HL-60/S4 treated with retinoic acid at 250 ng/mL for 4 days and 3 days (cell line): ENCODE measurements around the gene WDR55.
"Not testable (repeated sequence)": the region's sequence is repeated elsewhere in the genome, so short reads cannot be mapped to it uniquely, and the experiment has no call there.

Experiments
- in situ Hi-C: fragments of 300-500 bp; cut with MboI; formaldehyde crosslinking; loops from 2 replicates; pipeline ENCODE4 v1.7.0; 2022; ENCODE audit warnings: low sequenced_read_pairs

The WDR55 gene, protein sequence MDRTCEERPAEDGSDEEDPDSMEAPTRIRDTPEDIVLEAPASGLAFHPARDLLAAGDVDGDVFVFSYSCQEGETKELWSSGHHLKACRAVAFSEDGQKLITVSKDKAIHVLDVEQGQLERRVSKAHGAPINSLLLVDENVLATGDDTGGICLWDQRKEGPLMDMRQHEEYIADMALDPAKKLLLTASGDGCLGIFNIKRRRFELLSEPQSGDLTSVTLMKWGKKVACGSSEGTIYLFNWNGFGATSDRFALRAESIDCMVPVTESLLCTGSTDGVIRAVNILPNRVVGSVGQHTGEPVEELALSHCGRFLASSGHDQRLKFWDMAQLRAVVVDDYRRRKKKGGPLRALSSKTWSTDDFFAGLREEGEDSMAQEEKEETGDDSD

DNA sequence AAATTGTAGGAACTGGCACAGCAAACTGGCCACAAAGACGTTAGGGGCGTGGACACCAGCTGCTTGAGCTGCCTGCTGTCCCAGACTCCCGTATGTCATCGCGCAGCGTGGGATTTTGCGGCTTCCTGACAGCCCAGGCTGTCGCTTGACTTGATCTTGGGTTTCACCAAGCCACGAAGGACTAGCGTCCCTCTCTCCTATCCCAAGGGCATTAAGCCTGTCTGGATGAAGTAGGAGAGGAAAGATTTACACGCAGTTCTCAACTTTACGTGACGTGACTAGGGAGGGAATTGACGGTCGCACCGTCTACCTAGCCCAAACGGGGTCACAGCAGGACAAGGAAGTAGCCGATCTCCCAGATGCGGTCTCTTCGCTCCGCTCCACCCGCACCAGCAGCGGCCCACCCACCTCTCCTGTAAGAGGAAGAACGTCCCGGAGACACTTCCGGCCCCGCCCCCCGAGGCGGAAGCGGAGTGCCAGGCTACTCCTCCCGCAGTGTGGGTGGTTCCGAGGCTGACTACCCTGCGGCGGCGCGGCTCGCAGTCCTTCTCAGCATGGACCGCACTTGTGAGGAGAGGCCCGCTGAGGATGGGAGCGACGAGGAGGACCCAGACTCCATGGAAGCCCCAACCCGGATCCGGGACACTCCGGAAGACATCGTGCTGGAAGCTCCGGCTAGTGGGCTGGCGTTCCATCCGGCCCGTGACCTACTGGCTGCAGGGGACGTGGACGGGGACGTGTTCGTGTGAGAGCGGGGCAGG is at the start of gene WDR55:
TSS of gene WDR55 (plus strand) at position 546 of the 761 bp plus-strand sequence. CDS start at position 555, 9 bp downstream.
- in situ Hi-C loops, result no loop called here

DNA sequence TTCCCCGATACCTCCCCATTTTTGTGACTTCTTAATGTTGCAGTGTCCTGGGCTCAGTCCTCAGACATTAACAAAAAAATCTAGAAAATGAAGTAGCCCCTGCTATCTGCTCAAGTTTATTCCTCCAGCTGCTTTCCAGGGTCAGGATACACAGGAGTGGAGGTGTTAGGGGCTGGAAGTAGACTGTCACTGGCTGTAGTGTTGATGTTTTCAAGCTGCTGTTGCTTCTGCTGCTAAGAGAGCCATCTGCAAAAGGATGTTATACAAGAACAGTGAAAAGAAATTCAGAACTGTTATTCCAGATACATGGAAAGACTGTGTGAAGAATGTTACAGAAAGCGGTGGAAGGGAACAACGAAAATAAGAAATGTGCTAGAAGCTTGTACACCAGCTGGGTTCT is 42.4 kb upstream of the WDR55 start:
- in situ Hi-C loops, result no loop called here

DNA sequence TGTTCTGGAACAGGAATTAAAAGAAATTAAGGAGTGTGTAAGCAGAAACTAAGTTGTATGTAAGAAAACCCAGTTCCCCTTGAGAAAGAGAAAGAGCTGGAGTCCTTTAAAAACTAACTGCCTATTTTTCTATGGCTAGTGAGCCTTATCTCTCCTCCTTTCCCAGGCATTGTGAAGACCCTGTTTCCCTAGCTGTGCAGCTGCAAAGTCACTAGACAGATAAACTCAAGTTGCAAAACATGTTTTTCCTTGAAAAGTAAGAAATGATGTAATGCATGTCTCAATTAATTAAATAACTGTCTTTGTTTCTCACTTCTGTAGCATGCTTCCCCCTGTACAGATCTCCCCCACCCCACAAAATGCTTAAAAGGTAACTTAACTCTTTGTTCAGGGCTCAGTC is 41.6 kb upstream of the WDR55 start:
- in situ Hi-C loops, result not testable (repeated sequence)

DNA sequence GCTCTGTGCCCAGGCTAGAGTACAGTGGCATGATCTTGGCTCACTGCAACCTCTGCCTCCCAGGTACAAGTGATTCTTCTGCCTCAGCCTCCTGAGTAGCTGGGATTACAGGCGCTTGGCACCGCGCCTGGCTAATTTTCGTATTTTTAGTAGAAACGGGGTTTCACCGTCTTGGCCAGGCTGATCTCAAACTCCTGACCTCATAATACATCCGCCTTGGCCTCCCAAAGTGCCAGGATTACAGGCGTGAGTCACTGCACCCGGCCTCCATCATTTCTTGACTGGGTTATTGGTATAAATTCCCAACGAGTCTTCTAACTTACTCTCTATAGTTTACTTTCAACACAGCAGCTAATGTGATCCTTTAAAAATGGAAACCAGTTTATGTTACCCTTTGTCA is 39.8 kb upstream of the WDR55 start:
- in situ Hi-C loops, result not testable (repeated sequence)

DNA sequence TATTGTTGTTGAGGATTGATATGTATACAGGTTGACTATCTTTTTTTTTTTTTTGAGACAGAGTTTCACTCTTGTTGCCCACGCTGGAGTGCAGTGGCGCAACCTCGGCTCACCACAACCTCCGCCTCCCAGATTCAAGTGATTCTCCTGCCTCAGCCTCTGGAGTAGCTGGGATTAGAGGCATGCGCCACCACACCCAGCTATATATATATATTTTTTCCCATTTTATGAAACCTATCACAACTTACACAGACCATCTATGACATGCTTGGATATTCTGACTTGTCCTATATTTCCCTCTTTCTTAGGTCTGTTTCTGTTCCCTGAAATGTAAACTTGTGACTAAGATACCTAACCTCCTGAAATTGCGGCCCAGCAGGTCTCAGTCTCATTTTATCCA is 36.7 kb upstream of the WDR55 start:
- in situ Hi-C loops, result no loop called here

DNA sequence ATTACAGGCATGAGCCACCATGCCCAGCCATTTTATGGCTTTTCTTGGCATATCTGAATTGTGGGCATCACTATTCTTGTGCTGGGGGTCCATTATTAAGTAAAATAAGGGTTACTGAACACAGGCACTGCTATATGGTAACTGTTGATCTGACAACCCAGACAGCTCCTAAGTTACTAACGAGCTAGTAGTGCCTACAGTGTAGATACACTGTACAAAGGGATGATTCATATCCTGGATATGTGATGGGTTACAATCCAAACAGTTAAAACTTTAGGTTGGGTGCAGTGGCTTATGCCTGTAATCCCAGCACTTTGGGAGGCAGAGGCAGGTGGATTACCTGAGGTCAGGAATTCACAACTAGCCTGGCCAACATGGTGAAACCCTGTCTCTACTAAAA is 36.0 kb upstream of the WDR55 start:
- in situ Hi-C loops, result no loop called here

DNA sequence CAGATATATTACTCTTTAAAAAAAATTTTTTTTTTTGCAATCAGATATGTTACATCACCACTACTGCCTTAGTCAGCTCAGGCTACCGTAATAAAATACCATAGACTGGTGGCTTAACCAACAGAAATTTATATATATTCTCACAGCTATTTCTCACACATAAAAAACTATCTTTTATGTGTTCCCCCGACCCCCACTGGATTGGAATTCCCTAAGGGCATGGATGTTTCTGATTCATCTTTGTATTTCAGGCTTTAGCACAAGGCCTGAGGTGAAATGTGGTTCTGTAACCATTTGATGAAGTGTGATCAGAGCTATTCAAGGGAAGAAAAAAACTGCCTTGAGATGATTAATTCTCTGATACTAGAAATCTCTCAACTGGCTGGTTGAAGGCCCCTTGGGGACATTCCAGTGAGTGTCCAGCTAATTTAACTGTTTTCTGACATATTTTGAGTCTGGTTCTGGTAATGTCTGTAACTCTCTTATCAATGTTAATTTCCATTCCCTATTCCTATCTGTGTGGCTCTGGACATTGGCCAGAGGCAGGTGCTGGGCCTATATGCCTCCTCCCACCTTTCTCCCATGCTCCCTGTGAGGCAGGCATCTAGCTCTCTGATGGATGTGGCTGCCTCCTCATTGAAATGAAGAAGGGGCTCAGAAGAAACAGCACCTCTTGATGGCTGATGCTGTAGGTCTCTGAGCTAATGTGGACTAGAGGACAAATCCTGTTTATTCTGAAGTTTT is 34.2 kb upstream of the WDR55 start:
- in situ Hi-C loops, result no loop called here

DNA sequence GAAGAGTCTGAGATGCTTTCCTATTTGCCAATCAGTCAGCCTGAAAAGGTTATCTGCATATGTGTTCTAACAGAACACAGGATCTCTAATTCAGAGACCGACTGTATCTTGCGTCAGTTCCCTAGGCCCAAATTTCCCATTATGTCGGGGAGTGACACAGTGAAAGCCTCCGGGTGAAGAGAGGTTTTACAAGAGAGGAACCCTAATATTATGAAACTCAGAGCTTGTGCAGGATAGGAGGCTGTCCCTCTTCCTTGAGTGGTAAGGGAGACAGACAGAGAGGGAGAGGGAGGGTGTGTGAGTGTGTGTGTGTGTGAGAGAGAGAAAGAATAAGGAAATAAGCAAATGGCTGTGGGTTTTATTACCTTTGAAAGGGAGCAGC is 33.7 kb upstream of the WDR55 start:
- in situ Hi-C loops, result no loop called here

DNA sequence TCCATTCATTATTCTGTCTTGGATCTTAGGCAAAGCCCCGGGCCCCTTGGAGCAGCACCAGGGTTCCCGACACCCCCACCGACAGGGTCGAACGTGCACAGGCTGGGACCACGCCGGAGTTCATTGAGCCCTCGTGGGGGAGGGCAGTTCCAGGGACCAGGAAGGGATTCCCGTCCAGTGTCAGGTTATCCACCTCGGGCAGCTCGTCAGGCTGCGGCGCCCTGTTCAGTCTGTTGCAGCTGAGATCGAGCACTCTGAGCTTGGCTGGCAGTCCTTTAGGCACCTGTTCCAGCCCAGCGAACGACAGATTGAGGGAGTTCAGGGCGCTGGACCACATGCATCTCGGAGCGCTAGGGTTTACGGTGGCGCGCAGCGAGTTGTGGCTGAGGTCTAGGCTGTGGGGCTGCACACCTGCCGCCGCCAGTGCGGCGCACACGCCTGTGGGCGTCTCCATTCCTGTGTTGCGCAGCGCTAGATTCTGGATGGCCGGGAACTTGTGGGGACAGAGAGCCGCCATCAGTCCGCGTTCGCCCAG is 32.8 kb upstream of the WDR55 start:
- in situ Hi-C loops, result no loop called here

DNA sequence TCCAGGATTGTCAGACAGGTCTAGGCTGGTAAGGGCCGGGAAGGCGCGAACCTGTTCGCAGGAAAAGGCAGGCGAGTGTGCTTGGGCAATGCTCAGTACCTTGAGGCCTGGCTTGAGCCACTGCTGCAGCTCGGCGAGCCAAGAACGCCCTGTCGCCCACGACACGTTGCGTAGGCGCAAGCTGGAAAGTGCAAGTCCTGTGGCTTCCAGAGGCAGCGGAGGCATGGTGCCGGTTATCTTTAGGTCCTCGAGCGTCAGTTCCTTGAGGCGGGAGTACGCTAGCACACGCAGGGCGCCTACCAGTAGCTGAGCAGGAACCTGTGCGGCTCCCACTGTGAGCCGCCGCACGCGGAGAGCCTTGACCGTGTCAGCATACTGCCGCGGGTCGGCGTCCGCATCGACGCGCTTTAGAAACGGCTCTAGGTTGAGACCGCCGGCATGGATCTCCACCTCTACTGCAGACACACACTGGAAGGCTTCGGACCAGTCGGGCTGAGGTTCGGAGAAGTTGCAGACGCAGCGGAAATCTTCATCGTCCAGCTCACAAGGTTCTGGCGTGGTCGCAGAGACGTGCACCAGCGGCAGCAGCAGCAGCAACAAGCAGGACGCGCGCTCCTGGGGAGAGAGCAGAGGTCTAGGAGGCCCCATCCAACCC is 32.2 kb upstream of the WDR55 start:
- in situ Hi-C loops, result no loop called here

DNA sequence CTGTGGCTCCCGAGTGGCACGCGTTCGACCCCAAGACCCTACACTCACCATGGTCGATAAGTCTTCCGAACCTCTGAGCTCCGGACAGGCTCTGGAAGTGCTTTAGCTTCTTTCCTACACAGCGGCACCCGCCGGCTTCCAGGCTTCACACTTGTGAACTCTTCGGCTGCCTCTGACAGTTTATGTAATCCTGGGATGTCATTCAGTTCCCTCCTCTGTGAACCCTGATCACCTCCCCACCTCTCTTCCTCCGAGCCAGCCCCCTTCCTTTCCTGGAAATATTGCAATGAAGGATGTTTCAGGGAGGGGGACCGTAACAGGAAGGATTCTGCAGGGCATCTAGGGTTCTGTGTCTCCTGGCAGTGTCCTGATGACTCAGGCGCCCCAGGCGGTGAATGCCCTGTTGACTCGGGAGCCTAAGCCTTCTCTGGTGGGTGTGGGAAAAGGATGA is 31.7 kb upstream of the WDR55 start, which contains the start of gene CD14:
TSS of gene CD14 (minus strand) at position 155 of the 451 bp plus-strand sequence. CDS start at position 51, 104 bp downstream.
- in situ Hi-C loops, result no loop called here

DNA sequence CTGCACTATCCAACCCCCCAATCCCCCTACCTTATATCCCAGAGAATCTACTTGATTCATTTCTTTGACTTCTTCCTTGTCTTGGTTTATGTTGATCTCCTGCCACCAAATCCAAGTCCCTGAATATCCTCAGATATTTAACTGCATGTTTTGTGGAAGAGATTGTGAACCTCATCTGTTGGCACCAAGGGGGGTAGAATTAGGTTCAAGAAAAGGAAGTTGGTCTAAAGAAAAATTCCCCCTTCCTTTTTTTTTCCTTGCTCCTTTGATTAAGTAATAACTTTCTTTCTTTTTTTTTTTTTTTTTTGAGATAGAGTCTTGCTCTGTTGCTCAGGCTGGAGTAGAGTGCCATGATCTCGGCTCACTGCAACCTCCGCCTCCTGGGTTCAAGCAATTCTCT is 31.2 kb upstream of the WDR55 start:
- in situ Hi-C loops, result no loop called here

DNA sequence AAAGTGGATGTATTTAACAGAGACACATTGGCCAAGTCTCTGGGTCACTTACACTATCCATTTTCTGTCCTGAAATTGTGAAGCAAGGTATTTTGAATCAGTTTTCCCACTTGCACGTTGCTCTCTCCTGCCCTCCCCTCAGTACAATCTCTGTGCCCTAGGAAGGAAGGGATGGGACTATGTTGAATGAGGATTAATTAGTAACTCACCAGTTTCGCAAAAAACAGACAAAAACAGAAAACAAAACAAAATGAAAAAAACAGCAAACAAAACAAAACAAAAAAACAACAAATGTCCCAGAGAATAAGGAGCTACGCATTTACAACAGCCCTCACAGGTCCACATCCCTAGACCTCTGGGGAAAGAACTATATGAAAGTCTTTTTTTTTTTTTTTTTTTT is 30.6 kb upstream of the WDR55 start:
- in situ Hi-C loops, result no loop called here

DNA sequence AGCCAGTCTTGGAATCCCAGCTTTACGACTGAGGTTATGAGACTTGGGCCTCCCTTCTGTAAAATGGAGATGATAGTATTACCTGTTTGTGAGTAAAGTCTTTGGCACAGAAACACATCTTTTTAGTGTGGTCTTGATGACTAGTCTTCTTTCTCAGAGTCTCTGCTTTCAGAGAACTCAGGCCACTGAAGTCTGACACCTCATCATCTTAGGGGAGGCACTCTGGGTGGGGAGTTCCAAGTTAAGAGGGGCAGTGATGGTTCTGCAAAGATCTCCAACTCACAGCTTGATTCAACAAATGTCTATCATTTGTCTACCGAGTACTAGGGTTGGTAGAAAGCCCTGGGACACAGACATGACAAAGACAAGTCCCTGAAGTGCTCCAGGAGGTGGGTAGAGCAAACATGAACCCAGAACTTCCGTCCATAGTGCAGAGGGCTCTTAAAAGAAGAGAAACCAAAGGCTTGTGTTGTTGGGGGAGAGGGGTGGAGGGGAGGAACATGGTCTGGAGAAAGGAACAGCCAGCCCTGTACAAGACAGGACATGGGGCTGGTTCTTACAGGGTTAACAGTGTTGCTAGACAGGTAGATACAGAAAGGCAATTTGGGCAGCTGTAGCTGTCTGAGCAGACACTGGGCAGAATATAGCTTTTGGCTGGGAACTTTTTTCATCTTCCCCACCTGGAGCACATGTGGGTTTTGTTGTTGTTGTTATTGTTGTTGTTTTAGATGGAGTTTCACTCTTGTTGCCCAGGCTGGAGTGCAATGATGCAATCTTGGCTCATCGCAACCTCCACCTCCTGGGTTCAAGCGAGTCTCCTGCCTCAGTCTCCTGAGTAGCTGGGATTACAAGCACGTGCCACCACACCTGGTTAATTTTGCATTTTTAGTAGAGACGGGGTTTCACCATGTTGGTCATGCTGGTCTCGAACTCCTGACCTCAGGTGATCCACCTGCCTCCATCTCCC is 29.1 kb upstream of the WDR55 start:
- in situ Hi-C loops, result no loop called here

DNA sequence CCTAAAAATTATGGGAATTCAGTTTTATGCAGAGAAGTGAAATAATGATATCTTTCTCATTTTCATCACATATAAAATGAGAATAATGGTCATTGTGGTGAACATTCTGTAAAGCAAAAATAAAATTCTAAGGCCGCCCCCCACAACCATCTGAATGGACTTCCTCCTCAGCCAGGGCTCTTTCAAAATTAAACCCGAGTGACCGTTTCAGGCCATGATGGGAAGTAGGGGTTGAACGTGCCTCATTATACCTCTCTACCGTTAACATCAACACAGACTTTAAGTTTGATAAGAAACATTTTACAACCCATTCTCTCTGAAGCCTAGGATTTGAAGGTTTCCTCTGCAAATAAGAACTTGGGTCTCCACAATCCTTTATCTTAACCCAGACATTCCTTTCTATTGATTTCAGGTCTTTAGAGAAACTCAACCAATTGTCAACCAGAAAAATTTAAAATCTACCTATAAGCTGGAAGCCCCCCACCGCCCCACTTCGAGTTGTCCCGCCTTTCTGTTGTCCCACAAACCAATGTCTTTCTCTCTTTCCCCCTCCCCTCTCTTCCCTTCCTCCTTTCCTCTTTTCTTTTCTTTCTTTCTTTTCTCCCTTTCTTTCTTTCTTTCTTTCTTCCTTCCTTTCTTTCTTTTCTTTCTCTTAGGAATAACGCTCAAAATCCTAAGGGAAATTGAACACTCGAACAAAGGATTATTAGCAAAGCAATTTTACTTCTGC is 27.2 kb upstream of the WDR55 start:
- in situ Hi-C loops, result no loop called here

DNA sequence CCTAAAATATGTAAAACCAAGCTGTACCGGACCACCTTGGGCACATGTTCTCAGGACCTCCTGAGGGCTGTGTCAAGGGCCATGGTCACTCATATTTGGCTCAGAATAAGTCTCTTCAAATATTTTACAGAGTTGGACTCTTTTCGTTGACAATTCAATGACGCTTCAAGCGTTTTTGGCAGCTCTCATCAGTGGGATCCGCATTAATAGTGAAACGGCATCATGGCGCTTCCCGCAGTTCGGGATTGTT is 25.9 kb upstream of the WDR55 start:
- in situ Hi-C loops, result not testable (repeated sequence)

DNA sequence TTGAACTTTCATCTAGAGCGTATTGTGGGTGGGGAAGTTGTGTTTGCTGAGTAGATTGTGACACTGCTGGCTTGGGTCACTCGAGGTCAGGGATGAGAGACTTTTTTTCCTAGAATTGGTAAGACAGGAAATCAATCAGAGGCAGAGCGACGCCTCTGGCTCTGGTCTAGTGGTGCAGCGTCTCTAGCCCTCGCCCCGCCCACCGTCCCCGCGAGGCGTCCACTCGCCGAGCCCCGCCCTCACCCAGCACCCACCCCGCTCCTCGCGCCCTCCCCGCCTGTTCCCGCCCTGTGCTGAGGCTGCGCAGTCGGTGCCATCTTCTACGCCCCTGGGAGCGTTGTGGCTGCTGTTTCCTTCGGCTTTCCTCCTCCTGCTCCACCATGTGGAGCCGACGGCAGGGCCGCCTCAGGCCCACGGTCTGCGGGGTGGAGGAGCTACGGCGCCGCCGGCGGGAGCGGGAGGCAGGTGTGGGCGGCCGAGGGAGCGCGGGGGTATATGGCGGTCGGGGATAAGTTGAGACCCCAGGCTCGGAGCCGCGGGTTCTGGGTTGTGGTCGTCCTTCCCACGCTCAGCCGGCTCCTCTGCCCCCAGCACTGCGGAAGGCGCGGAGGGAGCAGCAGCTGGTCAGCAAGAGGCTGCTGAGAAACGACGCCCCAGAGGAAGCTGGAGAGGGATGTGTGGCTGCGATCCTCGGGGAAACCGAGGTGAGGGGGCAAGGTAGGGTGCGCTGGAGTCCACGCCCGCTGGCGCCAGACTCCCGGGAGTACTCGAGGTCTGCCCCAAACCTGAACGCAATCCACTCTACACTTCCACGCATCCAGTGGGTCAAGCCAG is 25.3 kb upstream of the WDR55 start, which contains the start of gene TMCO6:
TSS of gene TMCO6 (plus strand) at position 304 of the 834 bp plus-strand sequence. CDS start at position 381, 77 bp downstream.
- in situ Hi-C loops, result no loop called here

DNA sequence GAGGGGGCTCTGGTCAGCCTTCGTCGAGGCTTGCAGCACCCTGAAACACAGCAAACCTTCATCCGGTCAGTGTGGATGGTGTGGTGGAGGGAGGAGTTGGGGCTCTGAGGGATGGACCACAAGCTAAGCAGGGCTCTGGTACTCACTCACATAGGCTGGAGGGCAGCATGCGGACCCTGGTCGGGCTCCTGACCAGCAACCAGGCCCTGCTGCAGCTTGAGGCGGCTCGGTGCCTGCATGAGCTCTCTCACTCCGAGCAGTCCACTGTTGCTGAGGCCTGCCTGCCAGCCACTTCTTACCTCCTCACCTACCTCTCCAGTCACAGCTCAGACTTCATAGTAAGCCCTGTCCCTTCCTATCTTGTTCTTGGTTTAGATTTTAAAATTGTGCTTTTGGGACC is 23.0 kb upstream of the WDR55 start:
- in situ Hi-C loops, result no loop called here
